GM10847 (cell line): Measurements from ENCODE around the gene SP3.
A peak's percentile ranks its signal among the peaks of the same experiment; 100 is the strongest.

ENCODE experiments used
- POLR2A ChIP-seq: IDR thresholded peaks from 2 replicates; pipeline ENCODE4 v1.6.1; 2011; ENCODE audit not compliant: insufficient read length; ENCODE audit errors: extremely low read depth

The SP3 gene

GRCh38 chr2:173965372-173966025 lies at the start of gene SP3:
SP3 (minus strand) TSS chr2:173965373; CDS start chr2:173965171, 202 bp downstream.
- TF ChIP-seq POLR2A = peak; percentile 62

DNA sequence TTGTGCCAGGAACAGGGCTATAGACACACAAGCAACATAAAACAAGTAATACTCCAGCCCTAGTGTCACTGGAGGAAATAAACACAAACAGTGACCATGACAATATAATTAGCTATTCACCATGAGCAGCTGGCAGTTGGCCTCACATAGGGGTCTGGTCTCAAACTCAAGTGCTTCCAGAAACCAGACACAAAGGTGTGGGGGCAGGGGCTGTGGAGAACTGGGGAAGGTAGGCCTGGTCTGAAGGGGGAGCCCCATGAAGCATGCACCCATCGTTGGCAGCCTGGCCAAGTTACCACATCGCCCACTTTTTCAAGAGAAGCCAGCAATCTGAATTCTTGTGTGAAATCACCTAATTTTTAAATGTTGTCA lies 49.5 kb upstream of the SP3 start:
- no peak for TF ChIP-seq POLR2A

GRCh38 chr2:174014011-174014698 lies 49.0 kb upstream of the SP3 start:
- TF ChIP-seq POLR2A = no peak

DNA sequence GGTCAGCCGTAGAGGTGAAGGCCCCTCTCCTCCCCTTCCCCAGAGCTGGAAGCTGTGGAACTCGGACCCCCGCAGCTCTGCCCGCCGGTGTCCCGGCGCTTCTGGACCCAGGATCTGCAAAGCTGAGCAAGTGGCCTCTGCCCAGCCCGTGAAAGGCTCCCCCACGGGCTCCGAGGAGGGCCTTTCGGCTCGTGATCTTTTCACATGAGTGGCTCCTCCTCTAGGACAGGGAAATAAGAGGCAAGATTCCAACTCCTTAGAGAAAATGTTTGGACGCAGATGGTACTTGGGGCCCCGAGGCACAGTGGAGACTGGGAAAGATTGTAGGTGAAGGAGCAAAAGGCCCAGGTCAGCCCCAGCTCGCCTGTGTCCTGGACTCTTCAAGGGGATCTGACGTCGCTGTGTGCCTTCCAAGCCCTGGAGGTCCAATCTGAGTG lies 48.2 kb upstream of the SP3 start:
- TF ChIP-seq POLR2A = no peak

DNA sequence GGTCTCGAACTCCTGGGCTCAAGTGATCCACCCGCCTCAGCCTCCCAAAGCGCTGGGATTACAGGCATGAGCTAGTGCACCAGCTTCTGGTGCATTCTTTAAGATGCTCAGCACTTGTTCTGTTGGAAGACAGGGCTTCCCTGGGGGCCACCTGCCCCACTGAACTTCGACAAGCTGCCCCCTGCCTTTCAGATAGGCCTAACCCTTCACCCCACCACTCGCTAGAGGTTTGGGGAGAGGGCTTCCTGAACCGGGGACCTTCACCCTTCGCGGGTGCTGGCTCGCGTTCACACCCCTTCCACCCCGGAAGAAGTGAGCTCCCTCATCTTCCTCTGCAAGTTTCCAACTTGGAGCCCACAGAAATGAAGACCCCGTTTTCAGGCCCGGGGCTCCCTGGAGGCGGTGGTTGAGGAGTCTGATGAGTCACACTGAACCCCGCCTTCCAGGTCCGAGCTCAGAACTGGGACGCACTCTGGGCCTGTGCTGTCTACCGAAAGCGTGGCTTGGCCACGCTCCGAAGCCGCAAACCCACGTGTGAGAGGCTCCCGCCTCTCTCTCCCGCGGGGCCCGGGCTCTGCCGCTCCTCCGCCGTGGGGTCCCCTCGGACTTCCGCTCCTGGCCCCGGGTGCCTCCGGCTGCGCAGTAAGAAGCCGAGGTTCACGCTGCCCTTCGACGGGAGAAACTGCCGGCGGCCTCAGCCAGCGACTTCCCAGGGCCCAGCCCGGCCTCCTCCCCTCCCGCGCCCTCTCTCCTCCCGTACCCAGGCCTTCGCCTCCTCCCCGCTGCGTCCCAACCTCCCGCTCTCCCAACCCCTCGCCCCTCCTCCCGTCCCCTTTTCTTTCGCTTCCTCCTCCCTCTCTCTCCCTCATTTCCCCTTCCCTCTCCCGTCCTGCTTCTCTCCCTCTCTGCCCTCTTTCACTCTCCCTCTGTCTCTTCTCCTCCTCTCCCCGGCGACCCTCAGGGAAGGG lies 47.5 kb upstream of the SP3 start:
- no peak for TF ChIP-seq POLR2A

- no peak for TF ChIP-seq POLR2A
Observed at GRCh38 chr2:174011796-174012195, 46.6 kb upstream of the SP3 start.

- no peak for TF ChIP-seq POLR2A
Observed at GRCh38 chr2:174011173-174011572, 46.0 kb upstream of the SP3 start.

DNA sequence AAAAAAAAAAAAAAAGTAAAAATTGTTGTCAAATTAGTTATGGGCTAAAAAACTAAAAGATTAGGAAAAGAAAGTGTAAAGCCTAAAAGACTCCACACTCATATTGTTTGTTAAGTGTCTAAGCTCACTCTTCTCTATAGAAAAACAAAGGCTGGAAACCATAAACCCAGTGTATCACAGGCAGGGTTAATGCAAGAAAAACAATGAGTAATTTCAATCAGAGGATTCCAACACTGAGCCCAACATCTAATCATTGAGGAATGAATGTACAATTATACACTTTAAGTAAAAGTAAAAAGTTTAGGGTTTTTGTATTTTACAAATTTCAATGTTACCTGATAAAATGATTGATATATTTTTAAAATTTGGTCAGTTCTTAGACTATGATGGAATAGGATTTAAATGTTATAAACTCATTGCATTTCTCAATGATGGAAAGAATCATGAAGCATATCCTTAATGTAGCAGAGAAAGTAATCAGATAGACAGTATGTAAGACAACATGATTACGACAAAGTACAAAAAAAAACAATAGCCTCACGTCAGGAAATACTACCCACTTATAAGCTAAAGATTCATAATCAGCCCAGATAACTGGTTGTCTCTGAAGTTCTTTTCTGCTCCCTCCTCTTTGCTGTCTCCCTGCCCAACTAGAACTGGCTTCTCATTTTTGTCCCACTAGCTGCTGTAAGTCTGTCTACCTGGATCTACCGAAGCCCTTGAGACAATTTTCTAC lies 44.5 kb upstream of the SP3 start:
- TF ChIP-seq POLR2A = no peak

DNA sequence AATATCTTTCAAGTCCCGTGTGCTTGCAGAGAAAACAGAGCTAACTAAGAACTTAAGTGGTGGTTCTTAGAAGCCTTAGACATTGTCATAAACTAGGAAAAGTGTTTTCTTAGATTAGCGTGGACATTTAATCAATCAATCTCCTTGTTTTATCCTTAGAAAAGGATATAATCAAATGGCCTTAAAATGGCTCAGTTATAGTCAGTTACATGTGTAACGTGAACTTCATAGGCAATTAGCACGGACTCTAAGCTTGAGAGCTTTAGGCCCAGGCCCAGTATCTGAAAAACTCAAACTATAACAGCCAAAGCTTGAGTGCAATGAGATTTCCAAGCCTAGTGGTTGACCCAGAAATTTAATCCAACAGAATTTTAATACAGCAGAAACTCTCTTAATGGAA lies 43.5 kb upstream of the SP3 start:
- no peak for TF ChIP-seq POLR2A

DNA sequence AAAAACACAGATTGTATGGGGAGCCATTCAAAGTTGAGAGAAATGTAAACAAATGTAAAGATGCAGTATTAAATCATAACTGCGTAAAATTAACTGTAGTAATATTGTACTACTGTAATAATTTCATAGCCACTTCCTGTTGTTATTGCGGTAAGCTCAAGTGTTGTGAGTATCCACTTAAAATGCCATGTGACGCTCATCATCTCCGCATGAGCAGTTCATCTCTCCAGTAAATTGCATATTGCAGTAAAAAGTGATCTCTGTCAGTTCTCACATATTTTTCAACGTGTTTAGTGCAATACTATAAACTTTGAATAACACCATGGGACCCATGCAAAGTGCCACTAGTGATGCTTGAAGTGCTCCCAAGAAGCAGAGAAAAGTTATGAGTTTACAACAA lies 41.8 kb upstream of the SP3 start:
- TF ChIP-seq POLR2A = no peak

GRCh38 chr2:174005801-174006419 lies 40.7 kb upstream of the SP3 start:
- no peak for TF ChIP-seq POLR2A

GRCh38 chr2:174004905-174005605 lies 39.9 kb upstream of the SP3 start:
- TF ChIP-seq POLR2A = no peak

DNA sequence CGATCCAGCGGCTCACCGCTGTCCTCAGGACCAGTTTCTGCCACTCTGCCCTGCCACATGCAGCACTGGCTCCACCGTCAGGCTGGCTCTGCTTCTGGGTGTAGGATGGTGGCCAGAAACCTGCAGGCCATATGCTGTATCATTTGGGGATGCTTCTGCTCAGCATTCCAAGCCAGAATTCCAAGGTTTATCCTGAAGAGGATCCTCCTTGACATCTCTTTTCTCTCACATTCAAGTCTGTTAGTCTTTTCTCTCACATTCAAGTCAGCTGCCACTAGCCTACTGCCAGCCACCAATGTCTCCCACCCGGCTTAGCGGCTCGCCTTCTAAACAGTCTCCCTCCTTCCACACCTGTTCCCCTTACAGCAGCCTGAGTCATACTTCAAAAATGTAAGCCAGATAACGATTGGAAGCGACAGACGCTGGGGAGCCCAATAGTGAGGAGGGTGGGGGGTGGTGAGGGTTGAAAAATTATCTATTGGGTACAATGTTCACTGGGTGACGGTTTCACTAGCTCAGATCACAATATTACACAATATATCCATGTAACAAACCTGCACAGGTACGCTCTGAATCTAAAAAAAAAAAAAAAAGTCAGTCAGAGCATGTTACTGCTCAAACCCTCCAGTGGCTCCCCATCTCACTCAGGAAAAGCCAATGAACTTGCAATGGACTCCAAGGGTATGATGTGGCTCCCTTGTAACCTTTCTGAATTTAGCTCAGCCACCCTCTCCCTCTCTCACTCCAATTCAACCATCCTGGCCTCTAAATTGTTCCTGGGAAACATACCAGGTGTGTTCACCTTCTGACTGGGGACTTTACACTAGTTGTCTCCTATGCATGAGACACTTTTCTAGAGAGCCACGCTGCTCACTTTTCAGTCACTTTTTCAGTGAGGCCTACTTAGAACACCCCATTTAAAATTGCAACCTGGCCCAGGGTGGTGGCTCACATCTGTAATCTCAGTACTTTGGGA lies 38.8 kb upstream of the SP3 start:
- TF ChIP-seq POLR2A = no peak
